ENCODE data around the gene ZNF598. TPM values are rescaled to one million over a fixed set of nuclear protein-coding genes. Genes with fewer than 3 reads are reported as not detected.
A peak's percentile ranks its signal among the peaks of the same experiment; 100 is the strongest.

Gene ZNF598
- total RNA-seq, 1 donor from 2014 or later: 90.4 TPM

DNA sequence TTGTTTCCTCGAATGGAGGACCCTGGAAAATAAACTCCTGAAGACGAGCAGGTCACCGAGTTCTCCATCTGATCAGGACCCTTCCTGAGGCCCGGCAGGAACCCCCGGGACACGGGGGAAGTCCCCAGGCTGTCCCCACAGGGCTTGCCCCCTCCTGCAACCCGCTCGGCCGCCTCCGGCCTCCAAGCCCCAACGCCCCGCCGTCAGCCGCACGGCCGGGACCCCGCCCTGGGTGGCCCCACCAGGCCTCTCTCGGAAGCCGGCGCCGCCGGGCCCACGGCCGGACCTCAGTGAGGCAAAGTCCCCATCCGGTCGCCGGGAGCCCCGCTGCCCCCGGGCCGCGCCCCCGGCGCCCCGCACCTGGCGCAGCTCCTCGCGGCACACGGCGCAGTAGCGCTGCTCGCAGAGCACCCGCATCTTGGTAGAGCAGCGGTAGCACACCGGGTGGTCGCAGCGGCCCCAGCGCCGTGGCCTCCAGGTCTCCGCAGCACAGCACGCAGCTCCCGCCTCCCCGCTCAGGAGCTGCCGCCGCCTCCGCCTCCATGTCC is 383 bp downstream of the ZNF598 start:
- Mint-ChIP-seq H3K9me3 (ENCODE audit: unreplicated experiment) (peaks cover 10% of the 10 kb centered on the region), H3K27ac (ENCODE audit: unreplicated experiment) (peak overlapping the region; percentile 84), H3K27me3 (ENCODE audit: unreplicated experiment) (peaks cover 16% of the 10 kb centered on the region), H3K4me1 (ENCODE audit: low read depth, unreplicated experiment) (peaks cover 20% of the 10 kb centered on the region), H3K36me3 (ENCODE audit: unreplicated experiment) (peaks cover 4% of the 10 kb centered on the region), H3K4me3 (ENCODE audit: unreplicated experiment) (peak overlapping the region; percentile 92)
- TF ChIP-seq, protein P1, sequence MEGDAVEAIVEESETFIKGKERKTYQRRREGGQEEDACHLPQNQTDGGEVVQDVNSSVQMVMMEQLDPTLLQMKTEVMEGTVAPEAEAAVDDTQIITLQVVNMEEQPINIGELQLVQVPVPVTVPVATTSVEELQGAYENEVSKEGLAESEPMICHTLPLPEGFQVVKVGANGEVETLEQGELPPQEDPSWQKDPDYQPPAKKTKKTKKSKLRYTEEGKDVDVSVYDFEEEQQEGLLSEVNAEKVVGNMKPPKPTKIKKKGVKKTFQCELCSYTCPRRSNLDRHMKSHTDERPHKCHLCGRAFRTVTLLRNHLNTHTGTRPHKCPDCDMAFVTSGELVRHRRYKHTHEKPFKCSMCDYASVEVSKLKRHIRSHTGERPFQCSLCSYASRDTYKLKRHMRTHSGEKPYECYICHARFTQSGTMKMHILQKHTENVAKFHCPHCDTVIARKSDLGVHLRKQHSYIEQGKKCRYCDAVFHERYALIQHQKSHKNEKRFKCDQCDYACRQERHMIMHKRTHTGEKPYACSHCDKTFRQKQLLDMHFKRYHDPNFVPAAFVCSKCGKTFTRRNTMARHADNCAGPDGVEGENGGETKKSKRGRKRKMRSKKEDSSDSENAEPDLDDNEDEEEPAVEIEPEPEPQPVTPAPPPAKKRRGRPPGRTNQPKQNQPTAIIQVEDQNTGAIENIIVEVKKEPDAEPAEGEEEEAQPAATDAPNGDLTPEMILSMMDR (IDR thresholded peaks at IDR 0.05; ENCODE audit: partially characterized antibody, unreplicated experiment): no peak
- DNase-seq: no peak

DNA sequence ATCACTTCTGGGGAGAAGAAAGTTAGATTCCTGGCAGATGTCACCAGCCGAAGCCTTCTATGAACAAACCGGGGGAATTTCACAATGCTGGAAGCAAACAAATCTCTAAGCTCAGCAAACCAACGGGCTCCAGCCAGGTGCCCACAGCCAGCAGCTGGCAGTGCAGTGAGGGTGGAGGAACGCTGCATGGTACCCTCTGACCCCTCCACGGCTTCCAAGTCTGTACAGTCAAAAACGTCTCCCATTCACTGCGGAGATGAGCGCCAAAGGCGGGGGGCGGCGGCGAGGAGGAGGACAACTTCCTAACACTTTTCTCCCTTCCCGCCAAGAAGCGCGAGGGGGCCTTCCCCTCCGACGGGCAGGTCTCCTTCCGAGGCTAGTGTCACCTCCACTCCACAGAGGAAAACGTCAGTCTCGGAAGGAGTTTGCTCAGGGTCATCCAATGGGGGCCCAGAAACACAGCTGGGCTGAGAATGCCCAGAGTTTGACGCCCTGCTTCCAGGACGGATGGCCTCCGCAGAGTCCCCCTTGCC is 924 bp downstream of the ZNF598 start:
- TF ChIP-seq, protein P1 (IDR thresholded peaks at IDR 0.05; ENCODE audit: partially characterized antibody, unreplicated experiment): no peak

DNA sequence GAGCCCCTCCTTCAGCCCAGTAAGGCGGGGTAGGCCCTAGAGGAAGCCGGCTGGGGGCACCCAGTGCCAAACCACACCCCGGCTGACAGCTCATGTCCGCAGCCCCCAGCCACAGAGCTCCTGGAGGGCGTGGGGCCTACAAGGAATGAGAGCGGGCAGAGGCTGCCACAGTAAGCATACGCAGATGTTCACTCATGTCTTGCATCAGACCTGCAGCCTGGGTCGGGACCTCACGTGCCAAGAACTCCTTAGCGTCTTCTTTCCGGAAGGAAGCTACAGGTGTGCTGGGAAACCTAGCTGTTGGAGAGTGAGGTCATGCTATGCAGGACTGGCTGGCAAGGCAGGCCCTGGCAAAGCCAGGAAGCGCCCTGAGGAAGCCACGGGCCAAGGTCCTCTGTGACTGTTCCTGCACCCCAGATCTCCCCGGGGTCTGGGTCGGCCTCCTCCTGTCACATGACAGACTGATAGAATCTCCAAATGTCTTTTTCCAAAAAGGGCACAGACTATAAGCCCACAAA is 1.6 kb downstream of the ZNF598 start:
- peak overlapping the region; percentile 94 for H3K27ac Mint-ChIP-seq (ENCODE audit: unreplicated experiment)
- peaks cover 4% of the 10 kb centered on the region for H3K36me3 Mint-ChIP-seq (ENCODE audit: unreplicated experiment)
- TF ChIP-seq, protein P1 (IDR thresholded peaks at IDR 0.05; ENCODE audit: partially characterized antibody, unreplicated experiment): no peak
- H3K4me1 Mint-ChIP-seq (ENCODE audit: low read depth, unreplicated experiment): peaks cover 20% of the 10 kb centered on the region
- peaks cover 16% of the 10 kb centered on the region for H3K27me3 Mint-ChIP-seq (ENCODE audit: unreplicated experiment)
- DNase-seq: no peak
- peaks cover 10% of the 10 kb centered on the region for H3K9me3 Mint-ChIP-seq (ENCODE audit: unreplicated experiment)
- H3K4me3 Mint-ChIP-seq (ENCODE audit: unreplicated experiment): peak overlapping the region; percentile 92

More for the DNA sequence above, 924 bp downstream of the ZNF598 start:
- Mint-ChIP-seq H3K9me3 (ENCODE audit: unreplicated experiment) (peaks cover 10% of the 10 kb centered on the region), H3K4me3 (ENCODE audit: unreplicated experiment) (peak overlapping the region; percentile 92), H3K4me1 (ENCODE audit: low read depth, unreplicated experiment) (peaks cover 20% of the 10 kb centered on the region), H3K27me3 (ENCODE audit: unreplicated experiment) (peaks cover 16% of the 10 kb centered on the region), H3K36me3 (ENCODE audit: unreplicated experiment) (peaks cover 4% of the 10 kb centered on the region), H3K27ac (ENCODE audit: unreplicated experiment) (peak overlapping the region; percentile 84)
- no peak for DNase-seq

DNA sequence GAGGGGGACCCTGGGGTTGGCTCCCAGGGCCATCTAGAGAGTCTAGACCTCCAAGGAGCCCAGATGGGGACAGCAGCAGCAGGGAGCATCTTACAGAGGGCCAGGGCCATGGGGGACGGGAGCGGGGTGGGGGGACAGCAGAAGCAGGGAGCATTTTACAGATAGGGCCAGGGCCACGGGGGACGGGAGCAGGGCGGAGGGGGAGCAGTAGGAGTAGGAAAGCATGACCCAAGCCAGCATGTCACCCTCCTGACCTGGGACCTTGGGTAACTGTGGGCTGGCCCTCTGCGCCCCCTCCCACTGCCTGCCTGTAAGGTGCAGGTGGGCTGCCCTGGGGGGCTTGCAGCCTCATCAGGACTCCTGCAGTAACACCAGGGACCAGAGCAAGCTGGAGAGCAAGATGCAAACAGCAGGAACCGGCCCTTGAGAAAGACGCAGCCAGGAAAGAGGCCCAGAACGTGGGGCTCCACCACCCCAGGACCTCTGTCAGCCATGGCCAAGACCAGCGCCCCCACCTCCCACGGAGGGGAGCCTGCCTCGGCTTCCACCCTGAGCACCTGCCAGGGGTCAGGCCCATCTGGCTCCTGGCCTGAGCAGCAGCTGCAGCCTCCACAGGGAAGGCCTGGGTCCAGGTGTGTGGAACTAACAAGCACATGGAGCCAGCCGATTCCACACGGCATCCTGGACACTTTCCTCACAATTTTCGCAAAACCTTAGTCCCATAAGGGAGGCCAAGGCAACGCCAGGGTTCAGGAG is 2.4 kb downstream of the ZNF598 start:
- Mint-ChIP-seq H3K27me3 (ENCODE audit: unreplicated experiment) (peaks cover 19% of the 10 kb centered on the region), H3K36me3 (ENCODE audit: unreplicated experiment) (peaks cover 4% of the 10 kb centered on the region), H3K9me3 (ENCODE audit: unreplicated experiment) (peaks cover 13% of the 10 kb centered on the region), H3K27ac (ENCODE audit: unreplicated experiment) (peak overlapping the region; percentile 94), H3K4me1 (ENCODE audit: low read depth, unreplicated experiment) (peaks cover 20% of the 10 kb centered on the region), H3K4me3 (ENCODE audit: unreplicated experiment) (peak overlapping the region; percentile 92)
- no peak for DNase-seq
- TF ChIP-seq, protein P1 (IDR thresholded peaks at IDR 0.05; ENCODE audit: partially characterized antibody, unreplicated experiment): no peak

All from glutamatergic neuron (in vitro differentiated cells).